IgD-negative memory B cell (primary cell): ENCODE results near the gene LIPH. TPM values are rescaled to one million over a fixed set of nuclear protein-coding genes. Genes with fewer than 3 reads are reported as not detected.

Experiments
- H3K27ac Mint-ChIP-seq, 3 donors: one replicate each; pipeline ENCODE4 v1.8.0; 2020 to 2022; ENCODE audit warnings: mild to moderate bottlenecking in 3 of 3, mixed read lengths in 3 of 3, moderate library complexity in 1 of 3
- H3K27me3 Mint-ChIP-seq: one replicate; pipeline ENCODE4 v1.8.0; 2021; ENCODE audit warnings: mixed read lengths
- H3K36me3 Mint-ChIP-seq: one replicate; pipeline ENCODE4 v1.8.0; 2020; ENCODE audit warnings: mild to moderate bottlenecking, mixed read lengths
- H3K4me1 Mint-ChIP-seq, 3 donors: one replicate each; pipeline ENCODE4 v1.8.0; 2020 to 2022; ENCODE audit warnings: mixed read lengths in 3 of 3, mild to moderate bottlenecking in 1 of 3
- H3K4me3 Mint-ChIP-seq, 4 donors: one replicate each; pipeline ENCODE4 v1.8.0; 2020 to 2022; ENCODE audit warnings: mild to moderate bottlenecking in 4 of 4, mixed read lengths in 4 of 4, moderate library complexity in 3 of 4
- H3K9me3 Mint-ChIP-seq, 3 donors: one replicate each; pipeline ENCODE4 v1.8.0; 2020 to 2021; ENCODE audit warnings: mixed read lengths in 3 of 3, mild to moderate bottlenecking in 1 of 3
- polyA plus RNA-seq: library from polyadenylated mRNA; unstranded; fragments of 300-500 nt; fragmentation: Illumina TruSeq; gene quantifications from one replicate; pipeline ENCODE4 v1.2.3, GENCODE V29; 2021

LIPH gene
- polyA plus RNA-seq, 1 donor from 2014 or later = not detected

GRCh38 chr3:185526349-185526951 lies 25.9 kb downstream of the LIPH start:
- H3K27me3 Mint-ChIP-seq = peaks cover 4% of the 10 kb centered on the region
- no peaks in the 10 kb centered on the region for H3K4me1 Mint-ChIP-seq
- no peak overlapping the region for H3K27ac Mint-ChIP-seq
- no peak overlapping the region for H3K4me3 Mint-ChIP-seq
- H3K9me3 Mint-ChIP-seq = no peaks in the 10 kb centered on the region
- H3K36me3 Mint-ChIP-seq = peaks cover 1% of the 10 kb centered on the region

GRCh38 chr3:185521349-185522138 lies 30.8 kb downstream of the LIPH start:
- Mint-ChIP-seq H3K36me3 (peaks cover 2% of the 10 kb centered on the region), H3K4me1 (no peaks in the 10 kb centered on the region), H3K27ac (no peak overlapping the region), H3K27me3 (peaks cover 2% of the 10 kb centered on the region), H3K4me3 (no peak overlapping the region), H3K9me3 (no peaks in the 10 kb centered on the region)

- H3K36me3 Mint-ChIP-seq = peaks cover 2% of the 10 kb centered on the region
- no peak overlapping the region for H3K27ac Mint-ChIP-seq
- peaks cover 3% of the 10 kb centered on the region for H3K27me3 Mint-ChIP-seq
- no peak overlapping the region for H3K4me3 Mint-ChIP-seq
- H3K9me3 Mint-ChIP-seq = no peaks in the 10 kb centered on the region
- no peaks in the 10 kb centered on the region for H3K4me1 Mint-ChIP-seq
Measured at GRCh38 chr3:185519021-185519420, 33.4 kb downstream of the LIPH start.

- H3K36me3 Mint-ChIP-seq = peaks cover 2% of the 10 kb centered on the region
- H3K27me3 Mint-ChIP-seq = peaks cover 3% of the 10 kb centered on the region
- H3K9me3 Mint-ChIP-seq = no peaks in the 10 kb centered on the region
- H3K4me1 Mint-ChIP-seq = no peaks in the 10 kb centered on the region
- no peak overlapping the region for H3K27ac Mint-ChIP-seq
- no peak overlapping the region for H3K4me3 Mint-ChIP-seq
Measured at GRCh38 chr3:185517387-185518130, 34.8 kb downstream of the LIPH start.

GRCh38 chr3:185511711-185512110 lies 40.7 kb downstream of the LIPH start:
- Mint-ChIP-seq H3K9me3 (no peaks in the 10 kb centered on the region), H3K27me3 (peaks cover 3% of the 10 kb centered on the region), H3K4me1 (no peaks in the 10 kb centered on the region), H3K4me3 (no peak overlapping the region), H3K36me3 (no peaks in the 10 kb centered on the region), H3K27ac (no peak overlapping the region)

- no peaks in the 10 kb centered on the region for H3K9me3 Mint-ChIP-seq
- no peaks in the 10 kb centered on the region for H3K4me1 Mint-ChIP-seq
- H3K27ac Mint-ChIP-seq = no peak overlapping the region
- no peaks in the 10 kb centered on the region for H3K36me3 Mint-ChIP-seq
- peaks cover 2% of the 10 kb centered on the region for H3K27me3 Mint-ChIP-seq
- no peak overlapping the region for H3K4me3 Mint-ChIP-seq
Measured at GRCh38 chr3:185508335-185508991, 43.9 kb downstream of the LIPH start.

- Mint-ChIP-seq H3K4me1 (no peaks in the 10 kb centered on the region), H3K9me3 (no peaks in the 10 kb centered on the region), H3K36me3 (no peaks in the 10 kb centered on the region), H3K27me3 (peaks cover 5% of the 10 kb centered on the region), H3K27ac (no peak overlapping the region), H3K4me3 (no peak overlapping the region)
Measured at GRCh38 chr3:185507883-185508282, 44.5 kb downstream of the LIPH start.

GRCh38 chr3:185504636-185505035 lies 47.8 kb downstream of the LIPH start:
- peaks cover 2% of the 10 kb centered on the region for H3K36me3 Mint-ChIP-seq
- no peaks in the 10 kb centered on the region for H3K4me1 Mint-ChIP-seq
- H3K9me3 Mint-ChIP-seq = no peaks in the 10 kb centered on the region
- no peak overlapping the region for H3K4me3 Mint-ChIP-seq
- H3K27me3 Mint-ChIP-seq = peaks cover 8% of the 10 kb centered on the region
- no peak overlapping the region for H3K27ac Mint-ChIP-seq

GRCh38 chr3:185503521-185503920 lies 48.9 kb downstream of the LIPH start:
- peaks cover 2% of the 10 kb centered on the region for H3K36me3 Mint-ChIP-seq
- no peaks in the 10 kb centered on the region for H3K9me3 Mint-ChIP-seq
- H3K27me3 Mint-ChIP-seq = peaks cover 8% of the 10 kb centered on the region
- no peak overlapping the region for H3K27ac Mint-ChIP-seq
- H3K4me3 Mint-ChIP-seq = no peak overlapping the region
- H3K4me1 Mint-ChIP-seq = peaks cover 0 to 3% (median 0%) of the 10 kb centered on the region in 3 donors

GRCh38 chr3:185502987-185503386 lies 49.4 kb downstream of the LIPH start:
- no peaks in the 10 kb centered on the region for H3K9me3 Mint-ChIP-seq
- peaks cover 6% of the 10 kb centered on the region for H3K27me3 Mint-ChIP-seq
- H3K4me1 Mint-ChIP-seq = peaks cover 0 to 3% (median 0%) of the 10 kb centered on the region in 3 donors
- H3K36me3 Mint-ChIP-seq = peaks cover 2% of the 10 kb centered on the region
- no peak overlapping the region for H3K4me3 Mint-ChIP-seq
- no peak overlapping the region for H3K27ac Mint-ChIP-seq

- Mint-ChIP-seq H3K9me3 (no peaks in the 10 kb centered on the region), H3K4me3 (peak within 1 kb of the TSS; percentile 91 to 98 (median 94)), H3K27me3 (peaks cover 6% of the 10 kb centered on the region), H3K4me1 (peaks cover 0 to 11% (median 7%) of the 10 kb centered on the region in 3 donors), H3K27ac (peak within 1 kb of the TSS; percentile 83 to 94 (median 87)), H3K36me3 (peaks cover 7% of the 10 kb centered on the region)
Measured at GRCh38 chr3:185498503-185499396, 53.6 kb downstream of the LIPH start, which contains the start of gene TMEM41A. Gene TMEM41A (minus strand): TSS chr3:185499035. CDS start chr3:185498961, 74 bp downstream.

GRCh38 chr3:185490241-185490640 lies 62.1 kb downstream of the LIPH start:
- peaks cover 0 to 3% (median 1%) of the 10 kb centered on the region in 3 donors for H3K4me1 Mint-ChIP-seq
- peak overlapping the region in 1 of 4 donors; percentile 27 for H3K4me3 Mint-ChIP-seq
- H3K36me3 Mint-ChIP-seq = peaks cover 14% of the 10 kb centered on the region
- no peaks in the 10 kb centered on the region for H3K9me3 Mint-ChIP-seq
- H3K27me3 Mint-ChIP-seq = no peaks in the 10 kb centered on the region
- H3K27ac Mint-ChIP-seq = no peak overlapping the region

GRCh38 chr3:185489462-185489861 lies 62.9 kb downstream of the LIPH start:
- H3K36me3 Mint-ChIP-seq = peaks cover 14% of the 10 kb centered on the region
- H3K4me1 Mint-ChIP-seq = peaks cover 0 to 3% (median 1%) of the 10 kb centered on the region in 3 donors
- no peaks in the 10 kb centered on the region for H3K27me3 Mint-ChIP-seq
- no peak overlapping the region for H3K27ac Mint-ChIP-seq
- no peak overlapping the region for H3K4me3 Mint-ChIP-seq
- H3K9me3 Mint-ChIP-seq = no peaks in the 10 kb centered on the region

GRCh38 chr3:185488465-185488864 lies 63.9 kb downstream of the LIPH start:
- Mint-ChIP-seq H3K9me3 (no peaks in the 10 kb centered on the region), H3K36me3 (peaks cover 9% of the 10 kb centered on the region), H3K27ac (no peak overlapping the region), H3K27me3 (no peaks in the 10 kb centered on the region), H3K4me1 (peaks cover 0 to 3% (median 1%) of the 10 kb centered on the region in 3 donors), H3K4me3 (no peak overlapping the region)
